Right kidney (tissue), 1 donor: ENCODE measurements around the gene TMEM38B.
"Not testable (repeated sequence)": the region's sequence is repeated elsewhere in the genome, so short reads cannot be mapped to it uniquely, and the experiment has no call there.

Source experiments
- DNase-seq: peaks from one replicate; pipeline ENCODE4 v3.0.0-alpha.2; 2016

Gene TMEM38B

DNA sequence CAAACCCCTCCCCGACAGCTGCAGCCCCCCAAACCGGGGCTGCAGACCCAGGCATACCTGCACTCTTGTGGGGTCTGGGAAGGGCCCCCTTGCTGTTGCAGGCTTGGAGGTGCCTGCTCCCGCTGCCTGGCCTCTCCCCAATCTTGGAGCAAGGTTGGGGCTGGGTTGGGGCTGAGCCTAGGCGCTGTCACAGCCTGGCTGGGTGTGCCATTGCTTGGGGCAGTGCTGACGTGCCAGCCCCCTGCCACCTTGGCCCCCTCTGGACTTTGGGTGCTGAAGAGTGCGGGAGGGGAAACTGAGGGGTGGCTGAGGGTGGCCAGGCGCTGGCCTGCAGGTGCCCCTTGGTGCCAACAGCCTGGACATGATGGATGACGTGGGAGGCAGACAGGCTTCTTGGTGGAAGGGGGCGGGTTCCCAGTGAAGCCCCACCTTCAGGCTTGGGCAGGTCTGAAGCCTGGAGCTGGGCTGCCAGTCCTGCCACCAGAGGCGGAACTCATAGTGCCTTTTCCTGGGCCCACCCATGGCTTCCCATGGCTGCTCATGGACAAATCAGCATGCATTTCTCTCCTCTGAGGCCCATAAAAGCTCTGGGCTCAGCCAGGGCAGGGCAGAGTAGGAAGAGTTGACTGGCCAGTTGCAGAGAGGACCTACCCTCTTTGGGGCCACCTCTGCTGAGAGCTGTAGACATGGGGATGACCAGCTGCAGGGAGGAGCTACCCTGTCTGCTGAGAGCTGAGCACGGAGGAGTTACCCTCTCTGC lies 19.1 kb downstream of the TMEM38B start:
- DNase-seq, result no peak

GRCh38 chr9:105714020-105714331 lies 19.6 kb downstream of the TMEM38B start:
- DNase-seq, result no peak

DNA sequence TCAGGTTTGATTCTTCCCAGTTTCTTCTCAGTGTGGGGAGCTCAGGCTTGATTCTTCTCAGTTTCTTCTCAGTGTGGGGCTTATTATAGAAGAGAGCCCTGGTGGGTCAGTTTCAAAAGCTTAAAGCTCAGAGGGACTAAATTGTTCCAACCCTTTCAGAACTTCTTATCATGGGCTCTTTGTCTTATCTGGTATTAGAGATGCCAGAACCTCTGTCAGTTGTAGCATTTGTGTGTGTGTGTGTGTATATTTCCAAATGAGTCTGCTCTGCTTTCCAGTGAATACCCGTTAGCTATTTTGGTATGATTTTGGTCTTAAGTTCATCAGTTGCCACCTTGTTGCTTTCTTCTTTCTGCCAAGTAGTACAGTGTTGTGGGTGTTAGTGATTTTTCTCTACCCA lies 21.8 kb downstream of the TMEM38B start:
- DNase-seq, result no peak

- no peak for DNase-seq
These were observed 27.8 kb downstream of the TMEM38B start for GRCh38 chr9:105722099-105722498.

- DNase-seq, result no peak
These were observed 31.0 kb downstream of the TMEM38B start for GRCh38 chr9:105725370-105725769.

DNA sequence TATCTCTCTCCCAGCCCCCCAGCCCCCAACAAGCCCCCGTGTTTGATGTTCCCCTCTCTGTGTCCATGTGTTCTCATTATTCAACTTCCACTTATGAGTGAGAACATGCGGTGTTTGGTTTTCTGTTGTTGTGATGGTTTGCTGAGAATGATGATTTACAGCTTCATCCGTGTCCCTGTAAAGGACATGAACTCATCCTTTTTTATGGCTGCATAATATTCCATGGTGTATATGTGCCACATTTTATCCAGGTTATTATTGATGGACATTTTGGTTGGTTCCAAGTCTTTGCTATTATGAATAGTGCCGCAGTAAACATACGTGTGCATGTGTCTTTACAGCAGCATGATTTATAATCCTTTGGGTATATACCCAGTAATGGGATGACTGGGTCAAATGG lies 33.9 kb downstream of the TMEM38B start:
- DNase-seq, result not testable (repeated sequence)

DNA sequence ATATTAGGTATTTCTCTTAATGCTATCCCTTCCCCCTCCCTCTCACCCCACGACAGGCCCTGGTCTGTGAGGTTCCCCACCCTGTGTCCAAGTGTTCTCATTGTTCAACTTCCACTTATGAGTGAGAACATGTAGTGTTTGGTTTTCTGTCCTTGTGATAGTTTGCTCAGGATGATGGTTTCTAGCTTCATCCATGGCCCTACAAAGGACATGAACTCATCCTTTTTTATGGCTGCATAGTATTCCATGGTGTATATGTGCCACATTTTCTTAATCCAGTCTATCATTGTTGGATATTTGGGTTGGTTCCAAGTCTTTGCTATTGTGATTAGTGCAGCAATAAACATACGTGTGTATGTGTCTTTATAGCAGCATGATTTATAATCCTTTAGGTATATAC lies 37.1 kb downstream of the TMEM38B start:
- not testable (repeated sequence) for DNase-seq

DNA sequence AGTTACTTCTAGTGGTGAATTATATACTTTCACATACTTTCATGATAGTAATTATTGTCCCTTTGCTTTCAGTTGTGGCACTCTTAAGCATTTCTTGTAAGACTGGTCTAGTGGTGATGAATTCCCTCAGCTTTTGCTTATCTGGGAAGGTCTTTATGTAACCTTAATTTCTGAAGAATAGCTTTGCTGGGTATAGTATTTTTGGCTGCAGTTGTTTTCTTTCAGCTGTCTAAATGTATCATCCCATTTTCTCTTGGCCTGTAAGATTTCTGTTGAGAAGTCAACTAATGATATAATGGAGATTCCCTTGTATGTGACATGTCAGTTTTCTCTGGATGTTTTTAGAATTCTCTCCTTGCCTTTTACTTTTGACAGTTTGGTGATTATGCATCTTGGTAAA lies 41.0 kb downstream of the TMEM38B start:
- DNase-seq, result no peak

GRCh38 chr9:105737205-105737604 lies 42.9 kb downstream of the TMEM38B start:
- no peak for DNase-seq

DNA sequence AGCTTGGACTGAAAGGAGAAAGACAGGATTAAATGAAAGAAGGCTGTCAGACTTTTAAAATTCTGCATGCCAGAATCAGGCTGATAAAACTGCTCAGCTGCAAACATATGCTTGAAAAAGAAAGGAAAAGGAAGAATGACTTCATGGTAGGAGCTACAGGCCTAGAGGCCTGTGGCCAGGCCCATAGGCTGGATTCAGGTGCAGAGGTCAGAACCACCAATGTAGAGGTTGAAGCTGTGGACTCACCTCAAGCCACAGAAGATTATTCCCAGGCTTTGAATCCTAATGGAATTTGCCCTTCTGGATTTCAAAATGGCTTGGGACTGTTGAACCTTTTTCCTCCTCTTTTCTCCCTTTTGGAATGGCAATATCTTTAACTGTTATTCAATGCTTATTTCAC lies 47.7 kb downstream of the TMEM38B start:
- DNase-seq, result no peak

GRCh38 chr9:105747325-105747724 lies 53.0 kb downstream of the TMEM38B start:
- not testable (repeated sequence) for DNase-seq

GRCh38 chr9:105751761-105752160 lies 57.4 kb downstream of the TMEM38B start:
- no peak for DNase-seq

DNA sequence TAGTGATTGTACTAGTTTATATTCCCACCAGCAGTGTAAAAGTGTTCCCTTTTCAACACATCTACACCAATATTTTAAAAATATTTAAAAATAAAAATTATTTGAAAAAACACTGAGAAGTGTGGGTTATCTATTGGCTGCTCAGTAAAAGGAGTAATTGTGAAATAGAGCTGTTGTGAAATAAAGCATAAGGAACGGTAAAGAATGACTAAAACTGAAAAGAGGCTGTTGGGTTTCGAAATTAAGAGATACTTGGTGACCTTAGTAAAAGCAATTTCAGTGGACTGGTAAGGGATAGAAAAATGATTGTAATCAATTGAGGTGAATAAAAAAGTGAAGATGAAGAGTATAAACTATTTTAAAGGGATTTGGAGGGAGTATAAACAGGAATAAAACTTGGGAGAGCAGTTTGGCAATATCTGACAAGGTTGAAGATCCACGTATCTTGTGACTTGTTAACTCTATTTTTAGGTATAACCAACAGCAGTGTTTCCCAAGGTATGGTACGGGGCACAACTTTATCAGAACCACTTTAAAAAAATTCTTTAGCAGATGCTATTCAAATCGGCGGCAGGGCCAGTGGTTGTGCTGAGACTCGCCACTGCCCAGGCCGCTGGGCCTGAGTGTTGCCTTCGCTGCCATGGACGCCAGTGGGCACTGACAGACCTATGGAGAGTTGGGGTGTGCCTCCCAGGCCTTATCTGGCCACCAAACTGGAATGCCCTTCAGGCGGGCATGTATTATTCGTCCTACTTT lies 63.3 kb downstream of the TMEM38B start:
- no peak for DNase-seq

DNA sequence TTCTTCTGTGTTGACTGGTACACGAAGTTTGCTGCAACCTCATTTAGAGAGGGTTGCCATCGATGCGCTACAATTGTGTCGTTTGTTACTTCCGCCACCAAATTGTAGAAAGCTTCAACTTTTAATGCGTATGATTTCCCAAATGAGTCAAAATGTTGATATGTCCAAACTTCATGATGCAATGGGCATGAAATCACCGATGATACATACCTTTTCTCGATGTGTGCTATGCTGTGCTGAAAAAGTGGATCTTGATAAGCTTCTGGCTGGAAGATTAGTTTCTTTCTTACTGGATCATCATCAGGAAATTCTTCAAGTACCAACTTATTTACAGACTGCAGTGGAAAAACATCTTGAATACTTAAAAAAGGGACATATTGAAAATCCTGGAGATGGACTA lies 65.7 kb downstream of the TMEM38B start:
- no peak for DNase-seq

GRCh38 chr9:105782561-105783494 lies 88.5 kb downstream of the TMEM38B start:
- DNase-seq, result not testable (repeated sequence)

DNA sequence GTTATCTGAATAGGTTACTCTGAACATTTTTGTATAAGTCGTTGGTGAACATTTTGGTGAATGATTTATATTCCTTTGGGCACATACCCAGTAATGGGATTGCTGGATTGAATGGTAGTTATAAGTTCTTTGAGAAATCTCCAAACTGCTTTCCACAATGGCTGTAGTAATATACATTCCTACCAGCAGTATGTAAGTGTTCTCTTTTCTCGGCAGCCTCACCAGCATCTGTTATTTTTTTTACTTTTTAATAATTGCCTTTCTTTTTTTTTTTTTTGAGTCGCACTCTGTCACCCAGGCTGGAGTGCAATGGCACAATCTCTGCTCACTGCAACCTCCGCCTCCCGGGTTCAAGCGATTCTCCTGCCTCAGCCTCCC lies 89.1 kb downstream of the TMEM38B start:
- not testable (repeated sequence) for DNase-seq

GRCh38 chr9:105786796-105787195 lies 92.5 kb downstream of the TMEM38B start:
- not testable (repeated sequence) for DNase-seq

DNA sequence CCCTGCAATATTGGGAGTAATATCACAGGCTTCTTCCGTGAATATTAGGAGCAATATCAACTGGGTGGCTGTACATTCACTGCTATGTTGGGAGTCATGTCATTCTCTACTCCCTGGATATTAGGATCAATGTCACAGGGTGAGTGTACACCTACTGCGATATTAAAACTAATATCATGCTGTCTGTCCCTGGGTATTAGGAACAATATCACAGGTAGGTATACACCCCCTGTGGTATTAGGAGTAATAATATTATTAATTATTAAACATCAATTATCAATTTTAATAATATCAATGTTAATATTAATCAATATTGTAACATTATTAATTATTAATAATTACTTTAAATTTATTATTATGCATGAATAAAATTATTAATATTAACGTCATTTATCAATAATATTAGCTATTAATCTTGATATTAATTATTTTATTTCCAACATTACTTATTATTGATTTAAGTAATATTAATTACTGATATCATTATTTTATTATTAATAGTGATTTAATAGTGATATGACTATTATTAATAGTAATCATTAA lies 121.9 kb downstream of the TMEM38B start:
- no peak for DNase-seq

GRCh38 chr9:105816981-105817380 lies 122.6 kb downstream of the TMEM38B start:
- no peak for DNase-seq

DNA sequence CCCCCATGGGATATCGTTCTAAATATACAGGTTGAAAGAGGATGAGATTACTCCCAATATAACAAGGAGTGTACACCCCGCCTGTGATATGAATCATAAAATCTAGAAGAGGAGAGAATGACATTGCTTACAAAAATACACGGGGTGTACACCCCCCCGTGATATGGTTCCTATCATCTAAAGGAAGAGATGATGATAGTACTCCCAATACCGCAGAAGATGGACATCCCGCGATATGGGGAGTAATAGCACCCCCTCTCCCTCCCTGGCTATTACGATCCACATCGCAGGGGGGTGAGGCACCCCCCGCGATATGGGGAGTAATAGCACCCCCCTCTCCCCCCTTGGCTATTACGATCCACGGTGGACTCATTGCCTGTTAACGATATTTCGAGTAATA lies 124.6 kb downstream of the TMEM38B start:
- DNase-seq, result no peak

DNA sequence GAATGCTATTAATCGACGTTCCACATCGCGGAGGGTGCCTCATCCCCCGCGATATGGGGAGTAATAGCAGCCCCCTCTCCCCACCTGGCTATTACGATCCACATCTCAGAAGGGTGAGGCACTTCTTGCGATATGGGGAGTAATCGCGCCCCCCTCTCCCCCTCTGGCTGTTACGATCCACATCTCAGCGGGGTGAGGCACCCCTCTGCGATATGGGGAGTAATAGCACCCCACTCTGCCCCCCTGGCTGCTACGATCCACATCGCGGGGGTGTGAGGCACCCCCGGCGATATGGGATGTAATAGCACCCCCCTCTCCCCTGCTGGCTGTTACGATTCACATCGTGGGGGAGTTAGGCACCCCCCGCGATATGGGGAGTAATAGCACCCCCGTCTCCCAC lies 128.5 kb downstream of the TMEM38B start:
- no peak for DNase-seq
